K562 (cell line): Measurements from ENCODE around the gene CNDP2. TPM values are rescaled to one million over a fixed set of nuclear protein-coding genes. Genes with fewer than 3 reads are reported as not detected.

Experiments
- ESRRA ChIP-seq: fragments of 450-650 bp; IDR thresholded peaks from 2 replicates; pipeline ENCODE4 v1.6.1; 2014; ENCODE audit warnings: low read depth, mild to moderate bottlenecking, moderate library complexity, borderline replicate concordance
- FOXA3 ChIP-seq, 2 experiments: fragments of 450-650 bp in 1 of 2; sonication (generic) in 1 of 2; formaldehyde crosslinking; IDR thresholded peaks in 1 of 2; conservative IDR thresholded peaks in 1 of 2; 2 replicates each; pipeline versions ENCODE4 v1.4.0 to v1.8.0; 2020 to 2022; ENCODE audit warnings: mild to moderate bottlenecking in 2 of 2, missing genetic modification reagents in 1 of 2
- RAD51 ChIP-seq: fragments of 450-650 bp; IDR thresholded peaks from 2 replicates; pipeline ENCODE4 v1.7.1; 2016; ENCODE audit warnings: low read depth, mild to moderate bottlenecking, borderline replicate concordance
- ZNF124 ChIP-seq: sonication (generic); formaldehyde crosslinking; IDR thresholded peaks from 2 replicates; pipeline ENCODE4 v1.8.1; 2022; ENCODE audit warnings: missing genetic modification reagents
- polyA plus RNA-seq, 8 experiments: library from polyadenylated mRNA; depleted of rRNA in 4 of 8; stranded (reverse) in 5 of 8; unstranded in 3 of 8; fragments of >200 nt; fragmentation: Nextera tagmentation in 2 of 8; fragmentation: Illumina TruSeq in 1 of 8; extraction: Ambion mirVana in 2 of 8; extraction: Trizol in 1 of 8; gene quantifications; 2 replicates each; pipeline versions ENCODE4 v1.2.1 to v1.2.3, GENCODE V29; 2011 to 2014; ENCODE audit warnings: inconsistent platforms in 1 of 8, missing spikeins in 1 of 8
- total RNA-seq, 7 experiments: library from RNA; depleted of rRNA in 6 of 7; stranded (reverse); fragments of >200 nt in 6 of 7; fragmentation: Illumina TruSeq in 2 of 7; extraction: Trizol in 2 of 7; gene quantifications; 2 replicates each; pipeline versions ENCODE4 v1.2.1 to v1.2.3, GENCODE V29; 2011 to 2021; ENCODE audit warnings: low replicate concordance in 1 of 7
- TF ChIP-seq, protein P1 (sequence below): sonication (generic); formaldehyde crosslinking; IDR thresholded peaks from 2 replicates; pipeline ENCODE4 v1.8.0; 2023; ENCODE audit warnings: mild to moderate bottlenecking, missing genetic modification reagents
- TF ChIP-seq, protein P2 (sequence below): fragments of 450-650 bp; IDR thresholded peaks from 2 replicates; pipeline ENCODE4 v1.6.1; 2016; ENCODE audit warnings: mild to moderate bottlenecking
- TF ChIP-seq, protein P3 (sequence below), 2 experiments: fragments of 450-650 bp in 1 of 2; sonication (generic) in 1 of 2; formaldehyde crosslinking in 1 of 2; IDR thresholded peaks; 2 replicates each; pipeline versions ENCODE4 v1.7.1 to v1.9.0; 2016 to 2022; ENCODE audit warnings: inconsistent platforms in 1 of 2, mild to moderate bottlenecking in 1 of 2, missing genetic modification reagents in 1 of 2
- TF ChIP-seq, protein P4 (sequence below), 3 experiments: fragments of 200-800 bp in 1 of 3; fragments of 250-450 bp in 1 of 3; fragments of 450-650 bp in 1 of 3; sonication (Bioruptor Pico) in 1 of 3; sonication (Bioruptor generic) in 1 of 3; formaldehyde crosslinking in 1 of 3; IDR thresholded peaks; 2 replicates each; pipeline versions ENCODE4 v1.6.1 to v1.8.0; 2016 to 2022; ENCODE audit warnings: mild to moderate bottlenecking in 2 of 3, missing genetic modification characterization in 2 of 3, missing compliant biosample characterization in 1 of 3, moderate library complexity in 1 of 3

CNDP2 gene
- total and polyA plus RNA-seq, 9 of the 15 experiments (the other 6 are each of a cell fraction or from before 2014, with no cell fraction given), result 34.1 to 128 (median 53.8) TPM

GRCh38 chr18:74496508-74497323 lies 553 bp downstream of the CNDP2 start (continued):
- TF ChIP-seq, protein P1, sequence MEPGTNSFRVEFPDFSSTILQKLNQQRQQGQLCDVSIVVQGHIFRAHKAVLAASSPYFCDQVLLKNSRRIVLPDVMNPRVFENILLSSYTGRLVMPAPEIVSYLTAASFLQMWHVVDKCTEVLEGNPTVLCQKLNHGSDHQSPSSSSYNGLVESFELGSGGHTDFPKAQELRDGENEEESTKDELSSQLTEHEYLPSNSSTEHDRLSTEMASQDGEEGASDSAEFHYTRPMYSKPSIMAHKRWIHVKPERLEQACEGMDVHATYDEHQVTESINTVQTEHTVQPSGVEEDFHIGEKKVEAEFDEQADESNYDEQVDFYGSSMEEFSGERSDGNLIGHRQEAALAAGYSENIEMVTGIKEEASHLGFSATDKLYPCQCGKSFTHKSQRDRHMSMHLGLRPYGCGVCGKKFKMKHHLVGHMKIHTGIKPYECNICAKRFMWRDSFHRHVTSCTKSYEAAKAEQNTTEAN (CRISPR knock-in tag), result no peak
- no peak for TF ChIP-seq ESRRA
- TF ChIP-seq, protein P2, sequence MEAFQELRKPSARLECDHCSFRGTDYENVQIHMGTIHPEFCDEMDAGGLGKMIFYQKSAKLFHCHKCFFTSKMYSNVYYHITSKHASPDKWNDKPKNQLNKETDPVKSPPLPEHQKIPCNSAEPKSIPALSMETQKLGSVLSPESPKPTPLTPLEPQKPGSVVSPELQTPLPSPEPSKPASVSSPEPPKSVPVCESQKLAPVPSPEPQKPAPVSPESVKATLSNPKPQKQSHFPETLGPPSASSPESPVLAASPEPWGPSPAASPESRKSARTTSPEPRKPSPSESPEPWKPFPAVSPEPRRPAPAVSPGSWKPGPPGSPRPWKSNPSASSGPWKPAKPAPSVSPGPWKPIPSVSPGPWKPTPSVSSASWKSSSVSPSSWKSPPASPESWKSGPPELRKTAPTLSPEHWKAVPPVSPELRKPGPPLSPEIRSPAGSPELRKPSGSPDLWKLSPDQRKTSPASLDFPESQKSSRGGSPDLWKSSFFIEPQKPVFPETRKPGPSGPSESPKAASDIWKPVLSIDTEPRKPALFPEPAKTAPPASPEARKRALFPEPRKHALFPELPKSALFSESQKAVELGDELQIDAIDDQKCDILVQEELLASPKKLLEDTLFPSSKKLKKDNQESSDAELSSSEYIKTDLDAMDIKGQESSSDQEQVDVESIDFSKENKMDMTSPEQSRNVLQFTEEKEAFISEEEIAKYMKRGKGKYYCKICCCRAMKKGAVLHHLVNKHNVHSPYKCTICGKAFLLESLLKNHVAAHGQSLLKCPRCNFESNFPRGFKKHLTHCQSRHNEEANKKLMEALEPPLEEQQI, result no peak
- TF ChIP-seq, protein P3, sequence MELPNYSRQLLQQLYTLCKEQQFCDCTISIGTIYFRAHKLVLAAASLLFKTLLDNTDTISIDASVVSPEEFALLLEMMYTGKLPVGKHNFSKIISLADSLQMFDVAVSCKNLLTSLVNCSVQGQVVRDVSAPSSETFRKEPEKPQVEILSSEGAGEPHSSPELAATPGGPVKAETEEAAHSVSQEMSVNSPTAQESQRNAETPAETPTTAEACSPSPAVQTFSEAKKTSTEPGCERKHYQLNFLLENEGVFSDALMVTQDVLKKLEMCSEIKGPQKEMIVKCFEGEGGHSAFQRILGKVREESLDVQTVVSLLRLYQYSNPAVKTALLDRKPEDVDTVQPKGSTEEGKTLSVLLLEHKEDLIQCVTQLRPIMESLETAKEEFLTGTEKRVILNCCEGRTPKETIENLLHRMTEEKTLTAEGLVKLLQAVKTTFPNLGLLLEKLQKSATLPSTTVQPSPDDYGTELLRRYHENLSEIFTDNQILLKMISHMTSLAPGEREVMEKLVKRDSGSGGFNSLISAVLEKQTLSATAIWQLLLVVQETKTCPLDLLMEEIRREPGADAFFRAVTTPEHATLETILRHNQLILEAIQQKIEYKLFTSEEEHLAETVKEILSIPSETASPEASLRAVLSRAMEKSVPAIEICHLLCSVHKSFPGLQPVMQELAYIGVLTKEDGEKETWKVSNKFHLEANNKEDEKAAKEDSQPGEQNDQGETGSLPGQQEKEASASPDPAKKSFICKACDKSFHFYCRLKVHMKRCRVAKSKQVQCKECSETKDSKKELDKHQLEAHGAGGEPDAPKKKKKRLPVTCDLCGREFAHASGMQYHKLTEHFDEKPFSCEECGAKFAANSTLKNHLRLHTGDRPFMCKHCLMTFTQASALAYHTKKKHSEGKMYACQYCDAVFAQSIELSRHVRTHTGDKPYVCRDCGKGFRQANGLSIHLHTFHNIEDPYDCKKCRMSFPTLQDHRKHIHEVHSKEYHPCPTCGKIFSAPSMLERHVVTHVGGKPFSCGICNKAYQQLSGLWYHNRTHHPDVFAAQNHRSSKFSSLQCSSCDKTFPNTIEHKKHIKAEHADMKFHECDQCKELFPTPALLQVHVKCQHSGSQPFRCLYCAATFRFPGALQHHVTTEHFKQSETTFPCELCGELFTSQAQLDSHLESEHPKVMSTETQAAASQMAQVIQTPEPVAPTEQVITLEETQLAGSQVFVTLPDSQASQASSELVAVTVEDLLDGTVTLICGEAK (IDR thresholded peaks at IDR 0.05), result no peak
- TF ChIP-seq, protein P3 (CRISPR knock-in tag; IDR thresholded peaks at IDR 0.05), result no peak
- no peak for TF ChIP-seq FOXA3 (CRISPR knock-in tag; conservative IDR thresholded peaks at IDR 0.05 in 1 of 2, IDR thresholded peaks at IDR 0.05 in 1 of 2)
- no peak for TF ChIP-seq RAD51
- TF ChIP-seq ZNF124 (CRISPR knock-in tag), result no peak
- TF ChIP-seq, protein P4, sequence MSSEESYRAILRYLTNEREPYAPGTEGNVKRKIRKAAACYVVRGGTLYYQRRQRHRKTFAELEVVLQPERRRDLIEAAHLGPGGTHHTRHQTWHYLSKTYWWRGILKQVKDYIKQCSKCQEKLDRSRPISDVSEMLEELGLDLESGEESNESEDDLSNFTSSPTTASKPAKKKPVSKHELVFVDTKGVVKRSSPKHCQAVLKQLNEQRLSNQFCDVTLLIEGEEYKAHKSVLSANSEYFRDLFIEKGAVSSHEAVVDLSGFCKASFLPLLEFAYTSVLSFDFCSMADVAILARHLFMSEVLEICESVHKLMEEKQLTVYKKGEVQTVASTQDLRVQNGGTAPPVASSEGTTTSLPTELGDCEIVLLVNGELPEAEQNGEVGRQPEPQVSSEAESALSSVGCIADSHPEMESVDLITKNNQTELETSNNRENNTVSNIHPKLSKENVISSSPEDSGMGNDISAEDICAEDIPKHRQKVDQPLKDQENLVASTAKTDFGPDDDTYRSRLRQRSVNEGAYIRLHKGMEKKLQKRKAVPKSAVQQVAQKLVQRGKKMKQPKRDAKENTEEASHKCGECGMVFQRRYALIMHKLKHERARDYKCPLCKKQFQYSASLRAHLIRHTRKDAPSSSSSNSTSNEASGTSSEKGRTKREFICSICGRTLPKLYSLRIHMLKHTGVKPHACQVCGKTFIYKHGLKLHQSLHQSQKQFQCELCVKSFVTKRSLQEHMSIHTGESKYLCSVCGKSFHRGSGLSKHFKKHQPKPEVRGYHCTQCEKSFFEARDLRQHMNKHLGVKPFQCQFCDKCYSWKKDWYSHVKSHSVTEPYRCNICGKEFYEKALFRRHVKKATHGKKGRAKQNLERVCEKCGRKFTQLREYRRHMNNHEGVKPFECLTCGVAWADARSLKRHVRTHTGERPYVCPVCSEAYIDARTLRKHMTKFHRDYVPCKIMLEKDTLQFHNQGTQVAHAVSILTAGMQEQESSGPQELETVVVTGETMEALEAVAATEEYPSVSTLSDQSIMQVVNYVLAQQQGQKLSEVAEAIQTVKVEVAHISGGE (CRISPR knock-in tag; IDR thresholded peaks at IDR 0.05), result no peak
